Measurements from ENCODE around the gene TSPAN5. TPM values are rescaled to one million over a fixed set of nuclear protein-coding genes. Genes with fewer than 3 reads are reported as not detected.

TSPAN5 gene
- total RNA-seq, 2 donors from 2014 or later, result 1.8 to 2.0 TPM

GRCh38 chr4:98611677-98612317 is 46.6 kb downstream of the TSPAN5 start:
- Histone ChIP-seq H3K9me3 (no peaks in the 10 kb centered on the region), H3K4me1 (no peaks in the 10 kb centered on the region), H3K36me3 (replicated peaks in 1 of 2; ENCODE audit: insufficient read depth in 1 of 2, low read depth in 2 of 2) (no peaks in the 10 kb centered on the region), H3K4me3 (no peak overlapping the region), H3K27me3 (no peaks in the 10 kb centered on the region), H3K27ac (no peak overlapping the region)
- DNase-seq (no peak), ATAC-seq (no peak)
- intact Hi-C loops (cut with DNase I), result no loop called here
- TF ChIP-seq POLR2A (IDR thresholded peaks at IDR 0.05), result no peak
- TF ChIP-seq CTCF (IDR thresholded peaks at IDR 0.05), result no peak
- 93 to 94% methylated on average over 6 of the region's 6 CpGs for WGBS, 2 donors

- ATAC-seq (no peak), DNase-seq (no peak)
- H3K36me3 ChIP-seq (replicated peaks in 1 of 2; ENCODE audit: insufficient read depth in 1 of 2, low read depth in 2 of 2), result no peaks in the 10 kb centered on the region
- H3K9me3 ChIP-seq, result no peaks in the 10 kb centered on the region
- TF ChIP-seq CTCF (IDR thresholded peaks at IDR 0.05) (no peak), POLR2A (IDR thresholded peaks at IDR 0.05) (no peak)
- intact Hi-C loops (cut with DNase I), result no loop called here
- 57% methylated on average over 6 of the region's 6 CpGs for WGBS, 2 donors
- H3K4me3 ChIP-seq, result no peak overlapping the region
- H3K27ac ChIP-seq, result no peak overlapping the region
- H3K27me3 ChIP-seq, result no peaks in the 10 kb centered on the region
- no peaks in the 10 kb centered on the region for H3K4me1 ChIP-seq
These were observed 47.3 kb downstream of the TSPAN5 start for GRCh38 chr4:98610926-98611676.

- Histone ChIP-seq H3K4me1 (no peaks in the 10 kb centered on the region), H3K9me3 (no peaks in the 10 kb centered on the region), H3K27me3 (no peaks in the 10 kb centered on the region), H3K4me3 (no peak overlapping the region), H3K27ac (no peak overlapping the region), H3K36me3 (replicated peaks in 1 of 2; ENCODE audit: insufficient read depth in 1 of 2, low read depth in 2 of 2) (no peaks in the 10 kb centered on the region)
- intact Hi-C loops (cut with DNase I), result no loop called here
- no peak for ATAC-seq
- no peak for DNase-seq
- TF ChIP-seq POLR2A (IDR thresholded peaks at IDR 0.05) (no peak), CTCF (IDR thresholded peaks at IDR 0.05) (no peak)
- WGBS, 2 donors, result 61 to 100% methylated on average over 6 of the region's 6 CpGs
These were observed 48.0 kb downstream of the TSPAN5 start for GRCh38 chr4:98610431-98610830.

- ATAC-seq, result no peak
- TF ChIP-seq POLR2A (IDR thresholded peaks at IDR 0.05), result no peak
- TF ChIP-seq CTCF (IDR thresholded peaks at IDR 0.05), result no peak
These were observed 48.5 kb downstream of the TSPAN5 start for GRCh38 chr4:98609934-98610333.

More at GRCh38 chr4:98609934-98610333, 48.5 kb downstream of the TSPAN5 start:
- no peaks in the 10 kb centered on the region for H3K9me3 ChIP-seq
- H3K36me3 ChIP-seq (replicated peaks in 1 of 2; ENCODE audit: insufficient read depth in 1 of 2, low read depth in 2 of 2), result no peaks in the 10 kb centered on the region
- no peak overlapping the region for H3K4me3 ChIP-seq
- no peaks in the 10 kb centered on the region for H3K4me1 ChIP-seq
- WGBS, 2 donors, result 80 to 92% methylated on average over 5 of the region's 5 CpGs
- no peak overlapping the region for H3K27ac ChIP-seq
- intact Hi-C loops (cut with DNase I), result no loop called here
- DNase-seq, result no peak
- no peaks in the 10 kb centered on the region for H3K27me3 ChIP-seq
